Adipocyte (in vitro differentiated cells): ENCODE measurements around the gene XYLT2.

ENCODE experiments used
- DNase-seq: peaks from one replicate; pipeline ENCODE4 v3.0.0-alpha.2; 2015; ENCODE audit warnings: low read depth
- H3K27me3 ChIP-seq: replicated peaks from 2 replicates; pipeline ENCODE4 v1.7.0; 2013; ENCODE audit warnings: mild to moderate bottlenecking, low read length, moderate library complexity; ENCODE audit not compliant: control insufficient read depth, insufficient read depth
- H3K36me3 ChIP-seq: 2 replicates; pipeline ENCODE4 v1.7.0; 2013; ENCODE audit warnings: low read length, mild to moderate bottlenecking, moderate library complexity; ENCODE audit not compliant: control insufficient read depth, insufficient read depth, severe bottlenecking
- H3K4me1 ChIP-seq: 2 replicates; pipeline ENCODE4 v1.7.0; 2013; ENCODE audit warnings: mild to moderate bottlenecking, low read length, moderate library complexity; ENCODE audit not compliant: control insufficient read depth, insufficient read depth
- H3K4me3 ChIP-seq: 2 replicates; pipeline ENCODE4 v1.7.0; 2013; ENCODE audit warnings: mild to moderate bottlenecking, low read length, moderate library complexity
- H3K9ac ChIP-seq: 2 replicates; pipeline ENCODE4 v1.7.0; 2013; ENCODE audit warnings: mild to moderate bottlenecking, low read length, moderate library complexity
- H3K9me3 ChIP-seq: 2 replicates; pipeline ENCODE4 v1.7.0; 2013; ENCODE audit warnings: mild to moderate bottlenecking, low read length, moderate library complexity; ENCODE audit not compliant: control insufficient read depth

Gene XYLT2

GRCh38 chr17:50370052-50370451, 24.1 kb downstream of the XYLT2 start:
- Histone ChIP-seq H3K9ac (no peak overlapping the region), H3K4me1 (peaks cover 12% of the 10 kb centered on the region), H3K4me3 (no peak overlapping the region), H3K9me3 (no peaks in the 10 kb centered on the region), H3K36me3 (peaks cover 54% of the 10 kb centered on the region), H3K27me3 (no peaks in the 10 kb centered on the region)
- DNase-seq: no peak

- peaks cover 12% of the 10 kb centered on the region for H3K4me1 ChIP-seq
- no peak for DNase-seq
- no peaks in the 10 kb centered on the region for H3K9me3 ChIP-seq
- H3K36me3 ChIP-seq: peaks cover 40% of the 10 kb centered on the region
- H3K9ac ChIP-seq: no peak overlapping the region
- H3K4me3 ChIP-seq: peak overlapping the region; percentile 93
- no peaks in the 10 kb centered on the region for H3K27me3 ChIP-seq
These were observed 25.6 kb downstream of the XYLT2 start for GRCh38 chr17:50371526-50371925.

- Histone ChIP-seq H3K9ac (peak overlapping the region; percentile 91), H3K4me3 (peak overlapping the region; percentile 93), H3K4me1 (peaks cover 12% of the 10 kb centered on the region), H3K27me3 (no peaks in the 10 kb centered on the region), H3K36me3 (peaks cover 32% of the 10 kb centered on the region), H3K9me3 (no peaks in the 10 kb centered on the region)
- no peak for DNase-seq
These were observed 26.4 kb downstream of the XYLT2 start for GRCh38 chr17:50372222-50372757.

GRCh38 chr17:50372758-50373556, 27.0 kb downstream of the XYLT2 start, which contains the start of the genes EME1 and MRPL27:
EME1 (plus strand) TSS chr17:50373229; CDS start chr17:50375209, 1,980 bp downstream.
MRPL27 (minus strand) TSS chr17:50373184; CDS start chr17:50373170, 14 bp downstream.
- Histone ChIP-seq H3K36me3 (peaks cover 26% of the 10 kb centered on the region), H3K4me1 (peaks cover 12% of the 10 kb centered on the region)

GRCh38 chr17:50373705-50374104, 27.8 kb downstream of the XYLT2 start:
- no peaks in the 10 kb centered on the region for H3K9me3 ChIP-seq
- H3K4me3 ChIP-seq: peak overlapping the region; percentile 93
- peak overlapping the region; percentile 91 for H3K9ac ChIP-seq
- peaks cover 18% of the 10 kb centered on the region for H3K36me3 ChIP-seq
- no peaks in the 10 kb centered on the region for H3K27me3 ChIP-seq
- no peak for DNase-seq
- peaks cover 12% of the 10 kb centered on the region for H3K4me1 ChIP-seq

More at GRCh38 chr17:50372758-50373556, 27.0 kb downstream of the XYLT2 start, which contains the start of the genes EME1 and MRPL27:
- DNase-seq: peak; percentile 93
- Histone ChIP-seq H3K27me3 (no peaks in the 10 kb centered on the region), H3K9me3 (no peaks in the 10 kb centered on the region), H3K4me3 (peak within 1 kb of the TSS; percentile 93), H3K9ac (peak within 1 kb of the TSS; percentile 91)

GRCh38 chr17:50375858-50376538, 30.1 kb downstream of the XYLT2 start:
- no peak for DNase-seq
- H3K9me3 ChIP-seq: no peaks in the 10 kb centered on the region
- no peak overlapping the region for H3K4me3 ChIP-seq
- H3K4me1 ChIP-seq: peaks cover 12% of the 10 kb centered on the region
- no peak overlapping the region for H3K9ac ChIP-seq
- H3K36me3 ChIP-seq: peaks cover 6% of the 10 kb centered on the region
- no peaks in the 10 kb centered on the region for H3K27me3 ChIP-seq

- H3K9me3 ChIP-seq: no peaks in the 10 kb centered on the region
- H3K27me3 ChIP-seq: no peaks in the 10 kb centered on the region
- no peak overlapping the region for H3K9ac ChIP-seq
- no peak for DNase-seq
- no peak overlapping the region for H3K4me3 ChIP-seq
- peaks cover 8% of the 10 kb centered on the region for H3K4me1 ChIP-seq
- peaks cover 42% of the 10 kb centered on the region for H3K36me3 ChIP-seq
These were observed 33.6 kb downstream of the XYLT2 start for GRCh38 chr17:50379351-50380132.

- peak; percentile 11 for DNase-seq
- H3K4me1 ChIP-seq: peaks cover 11% of the 10 kb centered on the region
- no peak overlapping the region for H3K9ac ChIP-seq
- H3K4me3 ChIP-seq: no peak overlapping the region
- H3K9me3 ChIP-seq: no peaks in the 10 kb centered on the region
- H3K36me3 ChIP-seq: peaks cover 53% of the 10 kb centered on the region
- H3K27me3 ChIP-seq: no peaks in the 10 kb centered on the region
These were observed 34.7 kb downstream of the XYLT2 start for GRCh38 chr17:50380369-50381259.

GRCh38 chr17:50381260-50381815, 35.4 kb downstream of the XYLT2 start:
- H3K4me3 ChIP-seq: no peak overlapping the region
- no peaks in the 10 kb centered on the region for H3K9me3 ChIP-seq
- H3K4me1 ChIP-seq: peaks cover 19% of the 10 kb centered on the region
- H3K36me3 ChIP-seq: peaks cover 60% of the 10 kb centered on the region
- no peak overlapping the region for H3K9ac ChIP-seq
- no peaks in the 10 kb centered on the region for H3K27me3 ChIP-seq
- DNase-seq: no peak

- Histone ChIP-seq H3K4me1 (peaks cover 23% of the 10 kb centered on the region), H3K4me3 (no peak overlapping the region), H3K36me3 (peaks cover 66% of the 10 kb centered on the region), H3K9ac (no peak overlapping the region), H3K27me3 (no peaks in the 10 kb centered on the region), H3K9me3 (no peaks in the 10 kb centered on the region)
- DNase-seq: no peak
These were observed 36.0 kb downstream of the XYLT2 start for GRCh38 chr17:50381920-50382319.
